Measurements from ENCODE around the gene NDUFS6. TPM values are rescaled to one million over a fixed set of nuclear protein-coding genes. Genes with fewer than 3 reads are reported as not detected.

The NDUFS6 gene
- total RNA-seq, 1 donor from 2014 or later, result 181 TPM

DNA sequence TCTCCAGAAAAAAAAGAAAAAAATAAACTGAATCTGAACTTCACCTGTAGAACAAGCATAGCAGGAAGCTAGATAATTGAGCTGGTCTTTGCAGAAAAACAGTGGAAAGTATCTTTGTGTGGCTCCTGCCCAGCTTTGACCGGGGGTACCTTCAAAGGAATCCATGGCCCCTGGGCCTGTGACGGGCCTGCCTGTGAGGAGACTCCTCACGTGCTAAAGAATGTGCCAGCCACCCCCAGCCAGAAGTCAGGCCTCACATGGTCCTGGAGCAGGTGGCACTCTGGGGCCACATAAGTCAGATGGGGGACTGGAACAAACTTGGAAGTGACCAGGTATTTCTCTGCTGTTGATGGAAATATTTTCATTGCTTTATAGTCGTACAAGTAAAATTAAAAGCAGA lies 4.1 kb downstream of the NDUFS6 start:
- H3K4me3 ChIP-seq (ENCODE audit: low read depth, low read length), result no peak overlapping the region
- TF ChIP-seq, protein P1, sequence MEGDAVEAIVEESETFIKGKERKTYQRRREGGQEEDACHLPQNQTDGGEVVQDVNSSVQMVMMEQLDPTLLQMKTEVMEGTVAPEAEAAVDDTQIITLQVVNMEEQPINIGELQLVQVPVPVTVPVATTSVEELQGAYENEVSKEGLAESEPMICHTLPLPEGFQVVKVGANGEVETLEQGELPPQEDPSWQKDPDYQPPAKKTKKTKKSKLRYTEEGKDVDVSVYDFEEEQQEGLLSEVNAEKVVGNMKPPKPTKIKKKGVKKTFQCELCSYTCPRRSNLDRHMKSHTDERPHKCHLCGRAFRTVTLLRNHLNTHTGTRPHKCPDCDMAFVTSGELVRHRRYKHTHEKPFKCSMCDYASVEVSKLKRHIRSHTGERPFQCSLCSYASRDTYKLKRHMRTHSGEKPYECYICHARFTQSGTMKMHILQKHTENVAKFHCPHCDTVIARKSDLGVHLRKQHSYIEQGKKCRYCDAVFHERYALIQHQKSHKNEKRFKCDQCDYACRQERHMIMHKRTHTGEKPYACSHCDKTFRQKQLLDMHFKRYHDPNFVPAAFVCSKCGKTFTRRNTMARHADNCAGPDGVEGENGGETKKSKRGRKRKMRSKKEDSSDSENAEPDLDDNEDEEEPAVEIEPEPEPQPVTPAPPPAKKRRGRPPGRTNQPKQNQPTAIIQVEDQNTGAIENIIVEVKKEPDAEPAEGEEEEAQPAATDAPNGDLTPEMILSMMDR (conservative IDR thresholded peaks at IDR 0.05; ENCODE audit: low read depth, low read length), result no peak
- no peak for DNase-seq (ENCODE audit: low read depth)

DNA sequence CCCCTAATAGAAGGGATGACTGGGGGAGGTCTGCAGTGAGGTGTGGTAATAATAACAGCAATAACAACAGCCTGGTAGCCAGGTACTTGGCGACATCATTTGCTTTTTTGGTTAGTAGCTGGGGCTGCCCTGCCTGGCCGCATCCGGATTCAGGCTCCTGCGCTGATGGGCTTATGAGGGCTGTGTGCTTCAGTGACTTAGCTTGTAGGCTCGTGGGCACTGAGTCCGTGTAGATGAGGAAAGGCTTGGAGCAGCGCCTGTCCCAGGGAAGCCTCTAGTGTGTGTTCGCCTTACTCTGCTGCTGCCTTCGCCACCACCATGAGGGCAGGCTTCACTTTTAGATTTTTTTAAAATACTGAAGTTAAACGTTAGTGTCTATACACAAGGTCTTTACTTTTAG lies 4.5 kb downstream of the NDUFS6 start:
- no peak for DNase-seq (ENCODE audit: low read depth)
- TF ChIP-seq, protein P1 (conservative IDR thresholded peaks at IDR 0.05; ENCODE audit: low read depth, low read length), result no peak
- H3K4me3 ChIP-seq (ENCODE audit: low read depth, low read length), result no peak overlapping the region

DNA sequence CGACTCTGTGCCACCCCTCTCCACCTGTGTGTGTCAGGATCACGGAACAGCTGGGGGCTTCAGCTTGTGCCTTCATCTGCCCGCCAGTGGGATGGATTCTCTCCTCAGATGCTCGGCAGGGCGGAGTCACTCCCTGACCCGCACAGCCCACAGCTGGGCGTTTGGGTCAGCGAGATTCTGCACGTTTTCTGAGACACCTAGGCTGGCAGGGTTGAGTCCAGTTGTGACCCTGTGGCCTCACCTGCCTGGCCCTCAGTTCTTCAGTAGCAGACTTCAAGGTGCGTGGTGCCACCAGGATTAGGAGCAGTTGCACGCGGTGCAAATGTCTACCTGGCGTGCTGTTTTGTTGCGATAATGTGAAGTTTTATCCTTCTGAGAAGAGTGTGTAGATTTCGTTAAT lies 5.0 kb downstream of the NDUFS6 start:
- no peak overlapping the region for H3K4me3 ChIP-seq (ENCODE audit: low read depth, low read length)
- no peak for DNase-seq (ENCODE audit: low read depth)
- TF ChIP-seq, protein P1 (conservative IDR thresholded peaks at IDR 0.05; ENCODE audit: low read depth, low read length), result no peak

- TF ChIP-seq, protein P1 (conservative IDR thresholded peaks at IDR 0.05; ENCODE audit: low read depth, low read length), result no peak
- H3K4me3 ChIP-seq (ENCODE audit: low read depth, low read length), result no peak overlapping the region
- no peak for DNase-seq (ENCODE audit: low read depth)
Measured at GRCh38 chr5:1806974-1807373, 5.8 kb downstream of the NDUFS6 start.

DNA sequence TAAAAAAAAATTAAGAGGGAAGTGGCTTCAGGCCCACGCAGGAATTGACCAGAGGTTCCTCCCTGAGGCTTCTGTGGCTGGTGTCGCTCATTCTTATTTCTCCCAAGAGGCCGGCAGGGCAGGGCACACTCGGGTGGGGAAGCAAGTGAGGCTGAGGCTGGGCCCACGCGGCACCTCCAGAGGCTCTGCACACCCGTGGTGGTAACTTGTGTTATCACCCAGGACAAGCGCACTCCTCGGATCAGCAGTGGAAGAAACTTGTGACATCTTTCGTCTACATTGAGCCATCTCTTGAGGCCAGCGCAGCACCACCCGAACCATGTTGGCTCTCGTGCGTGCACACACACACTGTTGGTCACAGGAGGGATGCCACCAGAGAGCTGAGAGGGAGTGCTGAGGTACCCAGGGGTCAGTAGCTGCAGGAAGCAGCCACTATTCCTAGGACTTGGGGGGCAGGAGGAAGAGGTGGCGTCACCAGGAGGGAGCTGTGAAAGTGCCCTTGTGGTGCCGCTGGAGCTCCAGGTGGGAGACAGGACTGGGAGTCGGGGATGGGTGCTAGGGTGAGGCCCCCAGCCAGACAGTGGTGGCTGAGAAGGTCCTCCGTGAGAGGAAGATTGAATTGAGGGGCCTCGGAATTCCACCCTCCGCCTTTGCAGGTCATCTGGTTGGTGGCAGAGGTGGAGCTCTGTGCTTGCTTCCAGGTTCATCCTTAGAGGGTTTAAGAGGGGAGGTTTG lies 6.4 kb downstream of the NDUFS6 start:
- DNase-seq (ENCODE audit: low read depth), result no peak
- TF ChIP-seq, protein P1 (conservative IDR thresholded peaks at IDR 0.05; ENCODE audit: low read depth, low read length), result no peak
- H3K4me3 ChIP-seq (ENCODE audit: low read depth, low read length), result no peak overlapping the region

DNA sequence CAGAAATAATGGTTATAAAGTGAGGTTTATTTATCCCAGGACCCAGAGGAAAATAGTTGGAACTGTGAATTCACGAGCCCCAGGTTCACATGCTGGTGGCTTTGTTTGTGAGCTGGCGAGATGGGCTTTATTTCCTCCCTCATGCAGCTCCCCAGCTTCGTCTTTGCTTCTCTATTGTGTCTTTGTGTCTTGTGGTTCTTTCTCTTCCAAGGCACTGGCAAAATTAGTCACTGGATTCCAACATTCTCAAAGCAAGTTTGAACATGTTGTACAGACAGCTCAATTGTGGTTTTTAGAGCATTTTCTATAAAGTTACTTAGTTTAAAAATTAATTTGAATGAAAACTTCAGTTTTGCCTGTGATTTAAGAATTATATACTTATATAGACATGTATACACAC lies 7.2 kb downstream of the NDUFS6 start:
- H3K4me3 ChIP-seq (ENCODE audit: low read depth, low read length), result no peak overlapping the region
- TF ChIP-seq, protein P1 (conservative IDR thresholded peaks at IDR 0.05; ENCODE audit: low read depth, low read length), result no peak
- no peak for DNase-seq (ENCODE audit: low read depth)

DNA sequence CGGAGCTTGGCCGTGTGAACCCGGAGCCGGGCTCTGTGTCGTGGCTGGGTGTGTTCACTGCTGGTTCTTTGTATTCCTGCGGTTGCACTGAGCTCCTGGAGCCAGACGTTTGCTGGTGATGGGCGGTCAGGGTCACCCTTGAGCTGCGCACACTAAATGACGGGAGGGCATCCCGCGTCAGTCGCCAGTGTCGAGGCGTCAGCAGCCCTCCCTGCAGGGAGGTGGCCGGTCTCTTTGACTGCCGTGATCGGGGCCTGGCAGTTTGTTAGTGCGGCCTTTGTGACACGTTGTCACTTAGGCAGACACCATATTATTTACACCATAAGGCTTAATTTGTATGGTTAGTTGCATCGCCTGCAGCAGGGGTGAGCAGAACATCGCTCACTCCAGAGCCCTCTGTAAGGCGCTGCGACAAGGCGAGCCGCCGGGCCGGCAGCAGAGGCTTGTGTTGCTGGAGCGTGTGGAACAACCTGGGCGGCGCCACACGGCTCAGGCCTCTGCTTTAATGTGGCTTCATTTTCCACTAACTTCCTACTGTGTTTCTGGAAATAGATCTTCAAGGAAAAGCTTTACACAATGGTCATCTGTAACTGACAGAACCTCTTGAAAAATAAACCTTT lies 8.3 kb downstream of the NDUFS6 start:
- TF ChIP-seq, protein P1 (conservative IDR thresholded peaks at IDR 0.05; ENCODE audit: low read depth, low read length), result no peak
- H3K4me3 ChIP-seq (ENCODE audit: low read depth, low read length), result no peak overlapping the region
- DNase-seq (ENCODE audit: low read depth), result no peak

All from epithelial cell of proximal tubule (primary cell).